K562 (cell line): ENCODE measurements around the gene ENTPD6. TPM values are rescaled to one million over a fixed set of nuclear protein-coding genes. Genes with fewer than 3 reads are reported as not detected.

Experiments
- ATAC-seq: fragments of 200-7000 bp; cut with Tn5 transposase; 3 replicates; pipeline ENCODE4 v1.9.1; 2020; ENCODE audit warnings: moderate library complexity
- BruUV-seq: library from RNA; stranded (reverse); fragments of 400-500 nt; replicated peaks from 2 replicates; lab custom pipeline; 2021; lab: Mats Ljungman, UMichigan
- CTCF ChIA-PET: fragments of 300-600 bp; formaldehyde crosslinking; extraction: SDS; loops from one replicate; lab custom pipeline; 2021; ENCODE audit warnings: low intra/inter-chr PET ratio; lab: Yijun Ruan, JAX
- POLR2A ChIA-PET: fragments of 300-600, 350-650 bp; sonication (Branson Sonifier 250); formaldehyde crosslinking; extraction: SDS; loops from one replicate; lab custom pipeline; 2021; ENCODE audit warnings: antibody characterized with exemption, inconsistent platforms; lab: Yijun Ruan, JAX
- DNase-seq, 4 experiments: peaks; one replicate each; pipeline versions ENCODE4 v3.0.0 to v3.0.0-alpha.2; 2011 to 2018; ENCODE audit warnings: low spot score in 3 of 4, mixed read lengths in 3 of 4; ENCODE audit errors: extremely low read depth in 1 of 4
- FAIRE-seq: peaks from 2 replicates; lab custom pipeline; 2011; peaks lifted over from hg19 to GRCh38; lab: Jason Lieb, UNC
- H2AFZ ChIP-seq: 2 replicates; pipeline ENCODE4 v1.6.0; 2011; ENCODE audit warnings: low read depth, low read length, control low read depth, inconsistent platforms
- H3K27ac ChIP-seq: fragments of 200-600 bp; 3 replicates; pipeline ENCODE4 v1.8.0; 2011; ENCODE audit warnings: low read depth, mild to moderate bottlenecking, control low read depth, inconsistent platforms, low read length, moderate library complexity, mixed read lengths; ENCODE audit errors: extremely low read depth
- H3K27me3 ChIP-seq, 2 experiments: fragments of 300-600 bp in 1 of 2; 2 replicates in 1 of 2; 3 replicates in 1 of 2; pipeline versions ENCODE4 v1.6.0 to v1.8.0; 2011; ENCODE audit warnings: inconsistent platforms in 2 of 2, low read length in 2 of 2, mild to moderate bottlenecking in 1 of 2, mixed read lengths in 1 of 2, moderate library complexity in 1 of 2; ENCODE audit not compliant: control insufficient read depth in 2 of 2, insufficient read depth in 2 of 2
- H3K36me3 ChIP-seq: fragments of 300-600 bp; 3 replicates; pipeline ENCODE4 v1.8.0; 2011; ENCODE audit warnings: mild to moderate bottlenecking, low read length, inconsistent platforms; ENCODE audit not compliant: control insufficient read depth, insufficient read depth
- H3K4me1 ChIP-seq, 2 experiments: fragments of 200-600 bp in 1 of 2; replicated peaks in 1 of 2; 2 replicates in 1 of 2; 3 replicates in 1 of 2; pipeline versions ENCODE4 v1.5.1 to v1.8.0; 2011; ENCODE audit warnings: inconsistent platforms in 2 of 2, low read length in 2 of 2, mild to moderate bottlenecking in 1 of 2, mixed read lengths in 1 of 2, moderate library complexity in 1 of 2; ENCODE audit not compliant: control insufficient read depth in 2 of 2, insufficient read depth in 2 of 2
- H3K4me2 ChIP-seq: 2 replicates; pipeline ENCODE4 v1.6.1; 2011; ENCODE audit warnings: low read length, control low read depth, inconsistent platforms, mixed read lengths; ENCODE audit not compliant: insufficient read depth
- H3K4me3 ChIP-seq: fragments of 200-600 bp; sonication (generic), shearing (Covaris generic); 2 replicates; pipeline ENCODE4 v1.5.1; 2016; ENCODE audit warnings: control low read depth, inconsistent platforms
- H3K79me2 ChIP-seq: fragments of 200-600 bp; 3 replicates; pipeline ENCODE4 v1.8.0; 2011; ENCODE audit warnings: low read length, inconsistent platforms; ENCODE audit not compliant: control insufficient read depth, insufficient read depth
- H3K9ac ChIP-seq, 2 experiments: 2 replicates each; pipeline versions ENCODE4 v1.6.0 to v1.6.1; 2011; ENCODE audit warnings: low read depth in 2 of 2, low read length in 2 of 2, control low read depth in 1 of 2, inconsistent platforms in 1 of 2, mild to moderate bottlenecking in 1 of 2, mixed read lengths in 1 of 2; ENCODE audit not compliant: insufficient read depth in 1 of 2
- H3K9me1 ChIP-seq: one replicate; pipeline ENCODE4 v1.6.0; 2011; ENCODE audit warnings: inconsistent platforms, mild to moderate bottlenecking, low read length, moderate library complexity; ENCODE audit not compliant: control insufficient read depth, insufficient read depth
- H3K9me3 ChIP-seq: replicated peaks from 2 replicates; pipeline ENCODE4 v1.5.1; 2011; ENCODE audit warnings: low read depth, low read length, inconsistent platforms; ENCODE audit not compliant: control insufficient read depth, insufficient read depth
- H4K20me1 ChIP-seq: replicated peaks from 2 replicates; pipeline ENCODE4 v1.6.1; 2011; ENCODE audit warnings: low read length, inconsistent platforms, mixed read lengths; ENCODE audit not compliant: control insufficient read depth, insufficient read depth
- ARID2 ChIP-seq: fragments of 450-650 bp; IDR thresholded peaks from 2 replicates; pipeline ENCODE4 v1.6.1; 2017; ENCODE audit warnings: antibody characterized with exemption, mild to moderate bottlenecking
- FOXK1 ChIP-seq: sonication (generic); formaldehyde crosslinking; IDR thresholded peaks from 2 replicates; pipeline ENCODE4 v1.8.0; 2022; ENCODE audit warnings: missing genetic modification reagents, mild to moderate bottlenecking, borderline replicate concordance
- HOMEZ ChIP-seq: fragments of 250-450 bp; sonication (Bioruptor Pico); IDR thresholded peaks from 2 replicates; pipeline ENCODE4 v1.4.0; 2020; ENCODE audit warnings: mild to moderate bottlenecking, moderate library complexity
- KDM5B ChIP-seq: fragments of 200-600 bp; sonication (generic); IDR thresholded peaks from 2 replicates; pipeline ENCODE4 v1.6.1; 2012; ENCODE audit warnings: low read depth, mild to moderate bottlenecking, moderate library complexity, low read length, control low read depth, inconsistent platforms; ENCODE audit not compliant: insufficient replicate concordance
- MIER1 ChIP-seq: fragments of 450-650 bp; IDR thresholded peaks from 2 replicates; pipeline ENCODE4 v1.6.1; 2016; ENCODE audit warnings: antibody characterized with exemption, mild to moderate bottlenecking, low read depth
- SP2 ChIP-seq: IDR thresholded peaks from 2 replicates; pipeline ENCODE4 v1.6.1; 2011; ENCODE audit warnings: mild to moderate bottlenecking, low read depth, low read length, moderate library complexity; ENCODE audit not compliant: poor library complexity, severe bottlenecking; ENCODE audit errors: extremely low read depth
- SUPT5H ChIP-seq: fragments of 450-650 bp; IDR thresholded peaks from 2 replicates; pipeline ENCODE4 v1.6.1; 2016
- ZNF507 ChIP-seq: conservative IDR thresholded peaks from 2 replicates; pipeline ENCODE4 v1.6.1; 2017; ENCODE audit warnings: missing genetic modification characterization, missing compliant biosample characterization
- ZNF77 ChIP-seq: fragments of 250-450 bp; sonication (Bioruptor Pico); IDR thresholded peaks from 2 replicates; pipeline ENCODE4 v1.5.0; 2020
- WGBS: fragments of 100-300 bp; shearing (Covaris generic); methylation state at CpG from one replicate; pipeline ENCODE4 v1.1.6; 2016; ENCODE audit warnings: low coverage, mixed read lengths; ENCODE audit not compliant: insufficient coverage; ENCODE audit errors: missing lambda C conversion rate; 5-methylcytosine and 5-hydroxymethylcytosine counted together
- in situ Hi-C: fragments of 300-500 bp; cut with MboI; formaldehyde crosslinking; loops from 4 replicates; pipeline ENCODE4 v1.15.0; 2018; ENCODE audit warnings: inconsistent platforms, mixed read lengths
- intact Hi-C: fragments of 100-400 bp; cut with micrococcal nuclease; formaldehyde crosslinking; loops from 2 replicates; pipeline ENCODE4 v1.14.2; 2022
- polyA plus RNA-seq, 8 experiments: library from polyadenylated mRNA; depleted of rRNA in 4 of 8; stranded (reverse) in 5 of 8; unstranded in 3 of 8; fragments of >200 nt; fragmentation: Nextera tagmentation in 2 of 8; fragmentation: Illumina TruSeq in 1 of 8; extraction: Ambion mirVana in 2 of 8; extraction: Trizol in 1 of 8; gene quantifications; 2 replicates each; pipeline versions ENCODE4 v1.2.1 to v1.2.3, GENCODE V29; 2011 to 2014; ENCODE audit warnings: inconsistent platforms in 1 of 8, missing spikeins in 1 of 8
- total RNA-seq, 7 experiments: library from RNA; depleted of rRNA in 6 of 7; stranded (reverse); fragments of >200 nt in 6 of 7; fragmentation: Illumina TruSeq in 2 of 7; extraction: Trizol in 2 of 7; gene quantifications; 2 replicates each; pipeline versions ENCODE4 v1.2.1 to v1.2.3, GENCODE V29; 2011 to 2021; ENCODE audit warnings: low replicate concordance in 1 of 7

The ENTPD6 gene
- total and polyA plus RNA-seq, 9 of the 15 experiments (the other 6 are each of a cell fraction or from before 2014, with no cell fraction given) = 0.82 to 36.8 (median 22.4) TPM

- intact Hi-C loops = no loop called here
- H3K27me3 ChIP-seq = no peaks in the 10 kb centered on the region
- H3K36me3 ChIP-seq = peaks cover 8% of the 10 kb centered on the region; the same call in 1 of the 3 replicates
- H3K27ac ChIP-seq = no peak overlapping the region
- FAIRE-seq = no peak
- H4K20me1 ChIP-seq = no peaks in the 10 kb centered on the region
- in situ Hi-C loops = no loop called here
- H3K79me2 ChIP-seq = no peaks in the 10 kb centered on the region; the same call in 2 of the 3 replicates
- no peak for TF ChIP-seq HOMEZ (CRISPR knock-in tag)
- TF ChIP-seq ZNF77 = no peak
- no peak for TF ChIP-seq FOXK1 (CRISPR knock-in tag)
- no peak for TF ChIP-seq MIER1
- no peak for TF ChIP-seq ZNF507
- no peak for TF ChIP-seq KDM5B
- no peak for TF ChIP-seq ARID2
- no peak for TF ChIP-seq SUPT5H
- no peak for TF ChIP-seq SP2
- TF ChIP-seq, all 486 proteins: peak for 0
- Histone ChIP-seq H3K9me1 (no peaks in the 10 kb centered on the region), H3K4me1 (peaks cover 2 to 6% of the 10 kb centered on the region in 2 experiments; a peak in 4 of 5 replicates), H3K9me3 (no peaks in the 10 kb centered on the region), H3K4me2 (no peak overlapping the region), H3K4me3 (no peak overlapping the region), H3K9ac (no peak overlapping the region), H2AFZ (no peak overlapping the region)
- ChIA-PET POLR2A (interaction anchor here (0.8 kb wide), 1 partner anchor 9 kb away, joined by 3 read pairs; the partner anchor contains the start of gene PYGB), CTCF (no interaction called here)
- ATAC-seq (no peak), DNase-seq (no peak)
- 80% methylated on average over 5 of the region's 5 CpGs for WGBS
- BruUV-seq = no TSS peak
These were observed 61.6 kb downstream of the ENTPD6 start for GRCh38 chr20:25257130-25257529.
